ENCODE data around the gene BOD1L1. TPM values are rescaled to one million over a fixed set of nuclear protein-coding genes. Genes with fewer than 3 reads are reported as not detected.

Gene BOD1L1
- total RNA-seq, 1 donor from 2014 or later, result 37.0 TPM

DNA sequence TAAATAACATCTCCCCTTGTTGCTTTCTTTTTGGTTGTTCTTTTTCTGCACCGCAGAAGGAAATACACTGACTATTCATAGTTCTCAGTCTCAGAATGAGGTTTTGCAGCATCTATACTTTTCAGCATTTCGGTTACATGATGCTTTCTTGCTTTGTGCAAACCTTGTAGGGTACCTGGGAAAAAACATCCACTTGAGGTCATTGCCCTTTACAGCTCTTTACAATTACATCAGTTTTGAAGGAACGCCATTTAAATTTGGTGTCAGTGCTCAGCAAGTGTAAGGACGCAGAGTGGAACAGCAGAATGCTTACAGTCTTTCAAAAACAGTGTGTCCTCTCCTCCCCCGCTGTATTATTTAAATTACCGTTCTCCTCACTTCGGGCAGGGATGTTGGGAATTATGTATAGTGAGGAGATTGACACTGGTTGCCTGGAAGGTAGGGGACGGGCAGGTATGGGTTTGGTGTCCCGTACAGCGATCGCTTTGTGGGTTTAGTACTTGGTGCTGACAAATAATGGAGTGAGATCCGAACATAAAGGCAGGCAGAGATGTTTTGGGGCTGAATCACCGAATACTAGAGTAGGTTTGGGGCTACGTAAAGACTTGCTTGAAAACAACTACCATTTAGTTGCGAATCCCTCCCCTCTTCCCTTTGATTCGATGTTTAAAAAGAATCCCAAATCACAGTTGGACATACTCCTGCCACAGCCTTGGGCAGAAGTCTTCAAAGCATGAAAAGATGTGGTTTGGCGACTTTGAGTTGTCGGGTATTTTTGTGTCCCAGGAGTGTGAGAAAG is 81.2 kb downstream of the BOD1L1 start:
- TF ChIP-seq, protein P1, sequence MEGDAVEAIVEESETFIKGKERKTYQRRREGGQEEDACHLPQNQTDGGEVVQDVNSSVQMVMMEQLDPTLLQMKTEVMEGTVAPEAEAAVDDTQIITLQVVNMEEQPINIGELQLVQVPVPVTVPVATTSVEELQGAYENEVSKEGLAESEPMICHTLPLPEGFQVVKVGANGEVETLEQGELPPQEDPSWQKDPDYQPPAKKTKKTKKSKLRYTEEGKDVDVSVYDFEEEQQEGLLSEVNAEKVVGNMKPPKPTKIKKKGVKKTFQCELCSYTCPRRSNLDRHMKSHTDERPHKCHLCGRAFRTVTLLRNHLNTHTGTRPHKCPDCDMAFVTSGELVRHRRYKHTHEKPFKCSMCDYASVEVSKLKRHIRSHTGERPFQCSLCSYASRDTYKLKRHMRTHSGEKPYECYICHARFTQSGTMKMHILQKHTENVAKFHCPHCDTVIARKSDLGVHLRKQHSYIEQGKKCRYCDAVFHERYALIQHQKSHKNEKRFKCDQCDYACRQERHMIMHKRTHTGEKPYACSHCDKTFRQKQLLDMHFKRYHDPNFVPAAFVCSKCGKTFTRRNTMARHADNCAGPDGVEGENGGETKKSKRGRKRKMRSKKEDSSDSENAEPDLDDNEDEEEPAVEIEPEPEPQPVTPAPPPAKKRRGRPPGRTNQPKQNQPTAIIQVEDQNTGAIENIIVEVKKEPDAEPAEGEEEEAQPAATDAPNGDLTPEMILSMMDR (conservative IDR thresholded peaks at IDR 0.05), result no peak
- peaks cover 25% of the 10 kb centered on the region for H3K4me1 Mint-ChIP-seq (ENCODE audit: unreplicated experiment)
- no peak for DNase-seq (ENCODE audit: extremely low spot score, unreplicated experiment)
- H3K27ac Mint-ChIP-seq, result peak overlapping the region; percentile 44
- H3K4me3 Mint-ChIP-seq, result peak overlapping the region; percentile 90
- peaks cover 74% of the 10 kb centered on the region for H3K27me3 Mint-ChIP-seq
- H3K36me3 Mint-ChIP-seq, result no peaks in the 10 kb centered on the region
- no peaks in the 10 kb centered on the region for H3K9me3 Mint-ChIP-seq

DNA sequence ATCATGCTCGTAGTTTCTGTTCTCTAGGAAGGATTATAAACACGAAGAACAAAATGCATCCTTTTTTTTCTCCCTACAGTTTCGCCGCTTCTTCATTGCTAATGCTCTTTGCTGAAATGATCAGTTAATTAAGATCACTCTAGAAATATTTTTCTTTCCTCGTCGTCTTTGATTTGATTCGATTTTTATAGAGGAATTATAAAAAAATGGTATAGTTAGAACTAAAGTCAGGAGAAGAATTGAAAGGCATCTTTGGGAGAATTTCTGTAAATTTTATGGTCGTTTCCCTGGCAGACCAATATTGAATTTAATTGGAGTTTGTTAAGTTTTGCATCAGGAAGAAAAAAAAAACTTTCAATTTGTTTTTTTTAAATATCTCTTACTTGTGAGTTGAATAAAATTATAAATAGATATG is 82.1 kb downstream of the BOD1L1 start:
- H3K27me3 Mint-ChIP-seq, result peaks cover 74% of the 10 kb centered on the region
- peak overlapping the region; percentile 96 for H3K4me3 Mint-ChIP-seq
- DNase-seq (ENCODE audit: extremely low spot score, unreplicated experiment), result no peak
- peaks cover 25% of the 10 kb centered on the region for H3K4me1 Mint-ChIP-seq (ENCODE audit: unreplicated experiment)
- TF ChIP-seq, protein P1 (conservative IDR thresholded peaks at IDR 0.05), result no peak
- H3K9me3 Mint-ChIP-seq, result no peaks in the 10 kb centered on the region
- H3K27ac Mint-ChIP-seq, result peak overlapping the region; percentile 85
- H3K36me3 Mint-ChIP-seq, result no peaks in the 10 kb centered on the region

DNA sequence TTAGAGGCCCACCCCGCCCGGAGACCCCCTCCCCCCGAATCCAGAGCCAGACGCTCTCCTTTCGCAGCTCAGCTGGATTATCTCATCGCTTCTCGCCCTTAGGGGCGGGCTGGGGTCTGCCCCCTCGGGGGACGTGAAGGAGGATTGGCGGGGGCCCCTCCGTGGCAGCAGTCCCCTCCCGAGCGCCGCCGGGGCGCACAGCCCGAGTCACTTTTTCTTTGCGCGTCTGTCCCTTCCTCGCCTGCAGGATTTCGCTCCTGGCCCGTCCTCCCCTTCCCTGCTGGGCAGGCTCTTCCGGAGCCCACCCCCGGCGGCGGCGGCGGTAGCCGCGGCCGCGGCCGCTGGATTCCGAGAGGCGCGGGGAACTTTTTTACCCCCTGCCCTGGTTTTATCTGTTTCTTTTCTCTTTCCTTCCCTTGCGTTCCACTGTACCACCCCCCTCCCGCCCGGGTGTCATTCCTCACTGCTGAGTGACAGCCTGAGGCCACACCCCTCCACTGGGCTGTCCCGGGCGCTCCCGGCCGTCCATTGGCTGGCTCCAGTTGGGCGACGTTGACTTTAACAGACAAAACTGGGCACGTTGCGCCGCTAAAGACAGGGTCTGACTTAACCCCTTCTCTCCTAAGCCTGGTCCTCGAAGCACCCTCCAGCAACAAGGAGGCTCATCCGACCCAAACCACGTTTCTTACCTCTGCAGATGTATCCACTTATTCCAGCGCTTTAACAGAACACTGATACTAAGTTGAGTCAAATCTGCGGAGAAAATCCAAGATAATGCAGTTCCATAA is 82.7 kb downstream of the BOD1L1 start:
- H3K9me3 Mint-ChIP-seq, result no peaks in the 10 kb centered on the region
- H3K27ac Mint-ChIP-seq, result peak overlapping the region; percentile 85
- no peaks in the 10 kb centered on the region for H3K36me3 Mint-ChIP-seq
- TF ChIP-seq, protein P1 (conservative IDR thresholded peaks at IDR 0.05), result no peak
- H3K27me3 Mint-ChIP-seq, result peaks cover 77% of the 10 kb centered on the region
- H3K4me3 Mint-ChIP-seq, result peak overlapping the region; percentile 96
- peak; percentile 92 for DNase-seq (ENCODE audit: extremely low spot score, unreplicated experiment)
- H3K4me1 Mint-ChIP-seq (ENCODE audit: unreplicated experiment), result peaks cover 25% of the 10 kb centered on the region

DNA sequence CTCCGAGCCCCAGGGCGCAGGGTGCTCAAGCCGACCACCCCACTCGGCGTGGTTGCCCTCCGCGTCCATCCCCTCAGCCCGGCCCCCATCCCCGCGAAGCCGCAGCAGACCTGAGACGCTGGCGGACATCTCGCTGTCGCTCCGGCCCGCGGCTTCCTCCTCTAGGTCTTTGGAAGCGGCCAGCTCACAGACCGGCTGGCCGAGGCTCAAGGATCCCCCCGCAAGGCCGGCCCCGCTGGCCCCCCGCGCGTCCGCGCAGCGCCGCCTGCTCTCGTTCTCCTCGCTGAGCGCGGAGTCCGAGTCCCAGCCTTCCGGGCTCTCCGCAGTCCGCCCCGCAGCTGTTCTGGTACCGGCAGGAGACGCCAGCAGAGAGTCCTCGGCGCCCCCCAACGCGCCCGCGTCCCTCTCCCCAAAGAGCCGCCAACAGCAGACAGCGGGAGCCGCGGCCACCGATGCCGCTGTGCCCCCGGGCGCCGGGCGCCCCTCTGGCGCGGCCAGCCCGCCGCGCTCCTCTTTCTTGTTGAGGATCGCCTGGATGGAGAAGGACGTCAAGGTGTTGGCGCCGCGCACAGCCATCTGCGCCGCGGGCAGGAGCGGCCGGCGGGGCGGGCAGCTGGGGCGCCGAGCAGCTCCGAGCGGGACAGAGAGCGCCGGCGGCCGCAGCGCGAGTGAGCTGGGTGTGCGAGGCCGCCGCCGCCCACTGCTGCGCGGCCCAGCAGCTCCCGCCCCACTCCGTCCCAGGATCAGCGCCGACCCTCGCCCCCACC is 83.5 kb downstream of the BOD1L1 start, which contains the start of gene NKX3-2:
Gene NKX3-2, minus strand, starts transcription at position 670 of the 767 bp plus-strand sequence. Its CDS starts 94 bp downstream, at position 576.
- TF ChIP-seq, protein P1 (conservative IDR thresholded peaks at IDR 0.05), result no peak
- H3K27ac Mint-ChIP-seq, result peak within 1 kb of the TSS; percentile 85
- H3K9me3 Mint-ChIP-seq, result no peaks in the 10 kb centered on the region
- H3K4me1 Mint-ChIP-seq (ENCODE audit: unreplicated experiment), result peaks cover 22% of the 10 kb centered on the region
- H3K36me3 Mint-ChIP-seq, result no peaks in the 10 kb centered on the region
- H3K4me3 Mint-ChIP-seq, result peak within 1 kb of the TSS; percentile 96
- DNase-seq (ENCODE audit: extremely low spot score, unreplicated experiment), result peak; percentile 71
- H3K27me3 Mint-ChIP-seq, result peaks cover 80% of the 10 kb centered on the region
